HepG2 (cell line): ENCODE data around the gene STIM2. TPM values are rescaled to one million over a fixed set of nuclear protein-coding genes. Genes with fewer than 3 reads are reported as not detected.

Source experiments
- ATAC-seq: fragments of 200-7000 bp; cut with Tn5 transposase; 3 replicates; pipeline ENCODE4 v1.9.1; 2020; ENCODE audit warnings: mild to moderate bottlenecking, moderate library complexity
- BruUV-seq: library from RNA; stranded (reverse); fragments of 400-500 nt; replicated peaks from 2 replicates; lab custom pipeline; 2021; lab: Mats Ljungman, UMichigan
- CTCF ChIA-PET: fragments of 300-600 bp; formaldehyde crosslinking; extraction: SDS; loops from one replicate; lab custom pipeline; 2021; ENCODE audit warnings: low total read pairs, inconsistent platforms, low intra/inter-chr PET ratio; lab: Yijun Ruan, JAX
- POLR2A ChIA-PET: fragments of 350-600 bp; sonication (Branson Sonifier 250); formaldehyde crosslinking; loops from one replicate; lab custom pipeline; 2020; ENCODE audit warnings: antibody characterized with exemption, inconsistent platforms; lab: Yijun Ruan, JAX
- DNase-seq: peaks from one replicate; pipeline ENCODE4 v3.0.0-alpha.2; 2015; ENCODE audit warnings: low spot score
- FAIRE-seq: peaks from 3 replicates; lab custom pipeline; 2011; peaks lifted over from hg19 to GRCh38; lab: Jason Lieb, UNC
- H2AFZ ChIP-seq: one replicate; pipeline ENCODE4 v1.6.1; 2011; ENCODE audit warnings: low read length, inconsistent platforms
- H3K27ac ChIP-seq: fragments of 300-600 bp; 3 replicates; pipeline ENCODE4 v1.8.0; 2011; ENCODE audit warnings: mixed run types, mild to moderate bottlenecking, mixed read lengths, low read length, inconsistent platforms; ENCODE audit not compliant: insufficient read depth; ENCODE audit errors: extremely low read length
- H3K27me3 ChIP-seq, 2 experiments: fragments of 200-600 bp in 1 of 2; 2 replicates in 1 of 2; 3 replicates in 1 of 2; pipeline versions ENCODE4 v1.6.0 to v1.8.0; 2011; ENCODE audit warnings: low read length in 2 of 2, mild to moderate bottlenecking in 2 of 2, moderate library complexity in 2 of 2, inconsistent platforms in 1 of 2; ENCODE audit not compliant: insufficient read depth in 2 of 2, control insufficient read depth in 1 of 2
- H3K36me3 ChIP-seq, 2 experiments: fragments of 200-600 bp in 1 of 2; replicated peaks in 1 of 2; 2 replicates in 1 of 2; 3 replicates in 1 of 2; pipeline versions ENCODE4 v1.5.1 to v1.8.0; 2011; ENCODE audit warnings: low read length in 2 of 2, inconsistent platforms in 1 of 2; ENCODE audit not compliant: insufficient read depth in 2 of 2, control insufficient read depth in 1 of 2
- H3K4me1 ChIP-seq: 2 replicates; pipeline ENCODE4 v1.5.1; 2012; ENCODE audit warnings: low read length, inconsistent platforms; ENCODE audit not compliant: insufficient read depth
- H3K4me2 ChIP-seq: 2 replicates; pipeline ENCODE4 v1.6.0; 2011; ENCODE audit warnings: low read depth, low read length, inconsistent platforms
- H3K4me3 ChIP-seq, 3 experiments: fragments of 200-600 bp in 1 of 3; sonication (generic), shearing (Covaris generic) in 1 of 3; replicated peaks in 1 of 3; 2 replicates each; pipeline ENCODE4 v1.5.1; 2011 to 2016; ENCODE audit warnings: low read length in 3 of 3, inconsistent platforms in 2 of 3, low read depth in 2 of 3, mild to moderate bottlenecking in 2 of 3, control low read depth in 1 of 3, mixed read lengths in 1 of 3; ENCODE audit not compliant: insufficient read depth in 1 of 3
- H3K79me2 ChIP-seq: one replicate; pipeline ENCODE4 v1.6.1; 2011; ENCODE audit warnings: low read length, inconsistent platforms; ENCODE audit not compliant: insufficient read depth
- H3K9ac ChIP-seq: 2 replicates; pipeline ENCODE4 v1.6.0; 2011; ENCODE audit warnings: mild to moderate bottlenecking, low read depth, low read length, inconsistent platforms; ENCODE audit not compliant: insufficient read depth
- H3K9me3 ChIP-seq: 2 replicates; pipeline ENCODE4 v1.5.1; 2012; ENCODE audit warnings: mild to moderate bottlenecking, low read length
- H4K20me1 ChIP-seq: 2 replicates; pipeline ENCODE4 v1.6.0; 2011; ENCODE audit warnings: inconsistent platforms, mild to moderate bottlenecking, low read length, moderate library complexity; ENCODE audit not compliant: insufficient read depth
- FOSL2 ChIP-seq: sonication (generic); formaldehyde crosslinking; IDR thresholded peaks from 2 replicates; pipeline ENCODE4 v1.4.0; 2020; ENCODE audit warnings: missing genetic modification reagents
- IKZF4 ChIP-seq: sonication (generic); formaldehyde crosslinking; IDR thresholded peaks from 2 replicates; pipeline ENCODE4 v1.5.1; 2020; ENCODE audit warnings: borderline replicate concordance, mild to moderate bottlenecking, low read depth, missing genetic modification reagents; ENCODE audit errors: not compliant biosample characterization
- KAT8 ChIP-seq: IDR thresholded peaks from 2 replicates; pipeline ENCODE4 v1.6.1; 2016; ENCODE audit warnings: missing genetic modification reagents, missing compliant biosample characterization
- TCF12 ChIP-seq, 2 experiments: fragments of 450-650 bp in 1 of 2; sonication (generic) in 1 of 2; formaldehyde crosslinking in 1 of 2; IDR thresholded peaks; 2 replicates each; pipeline versions ENCODE4 v1.6.1 to v1.8.0; 2017 to 2022; ENCODE audit warnings: antibody characterized with exemption in 1 of 2, mild to moderate bottlenecking in 1 of 2, missing genetic modification reagents in 1 of 2, moderate library complexity in 1 of 2
- ZNF335 ChIP-seq: sonication (generic); formaldehyde crosslinking; IDR thresholded peaks from 2 replicates; pipeline ENCODE4 v1.4.0; 2020; ENCODE audit warnings: missing genetic modification reagents
- ZNF615 ChIP-seq: sonication (generic); formaldehyde crosslinking; IDR thresholded peaks from 2 replicates; pipeline ENCODE4 v1.5.0; 2020; ENCODE audit warnings: mild to moderate bottlenecking, missing genetic modification reagents, borderline replicate concordance
- ZNF816 ChIP-seq: sonication (generic); formaldehyde crosslinking; IDR thresholded peaks from 2 replicates; pipeline ENCODE4 v1.8.0; 2022; ENCODE audit warnings: missing genetic modification reagents, mild to moderate bottlenecking, borderline replicate concordance
- WGBS: methylation state at CpG from one replicate; pipeline ENCODE4 v1.1.6; 2017; ENCODE audit warnings: low lambda C conversion rate; 5-methylcytosine and 5-hydroxymethylcytosine counted together
- in situ Hi-C: cut with HindIII; loops from 2 replicates; pipeline ENCODE4 v1.10.0; 2017; ENCODE audit warnings: low pct_unique_long_range_greater_than_20kb; ENCODE audit not compliant: extremely low pct_ligation_motif_present
- intact Hi-C: fragments of 100-400 bp; cut with micrococcal nuclease; formaldehyde crosslinking; loops from one replicate; pipeline ENCODE4 v1.10.0; 2022; ENCODE audit not compliant: unreplicated experiment
- polyA plus RNA-seq, 8 experiments: library from polyadenylated mRNA; depleted of rRNA in 3 of 8; stranded (reverse) in 7 of 8; unstranded in 1 of 8; fragments of >200 nt; fragmentation: Illumina TruSeq in 4 of 8; extraction: Trizol in 4 of 8; gene quantifications; 2 replicates each; pipeline versions ENCODE4 v1.2.1 to v1.2.3, GENCODE V29; 2011 to 2016; ENCODE audit warnings: low read depth in 4 of 8, missing spikeins in 1 of 8, mixed read lengths in 1 of 8; ENCODE audit not compliant: insufficient read depth in 1 of 8
- total RNA-seq, 5 experiments: library from RNA; depleted of rRNA; stranded (reverse); fragments of >200 nt; fragmentation: Illumina TruSeq; extraction: Trizol; gene quantifications; 2 replicates each; pipeline ENCODE4 v1.2.3, GENCODE V29; 2016; ENCODE audit warnings: low read depth in 1 of 5
- TF ChIP-seq, protein P1 (sequence below): fragments of 450-650 bp; IDR thresholded peaks from 2 replicates; pipeline ENCODE4 v1.6.1; 2017; ENCODE audit warnings: mild to moderate bottlenecking
- TF ChIP-seq, protein P2 (sequence below): sonication (generic); formaldehyde crosslinking; IDR thresholded peaks from 2 replicates; pipeline ENCODE4 v1.5.0; 2020; ENCODE audit warnings: missing genetic modification reagents, mild to moderate bottlenecking, borderline replicate concordance
- TF ChIP-seq, protein P3 (sequence below): sonication (generic); formaldehyde crosslinking; IDR thresholded peaks from 2 replicates; pipeline ENCODE4 v1.4.0; 2020; ENCODE audit warnings: missing genetic modification reagents
- TF ChIP-seq, protein P4 (sequence below): sonication (generic); formaldehyde crosslinking; IDR thresholded peaks from 2 replicates; pipeline ENCODE4 v1.5.0; 2020; ENCODE audit warnings: mild to moderate bottlenecking, missing genetic modification reagents
- TF ChIP-seq, protein P5 (sequence below): sonication (generic); formaldehyde crosslinking; IDR thresholded peaks from 2 replicates; pipeline ENCODE4 v1.5.0; 2020; ENCODE audit warnings: mild to moderate bottlenecking, low read depth, missing genetic modification reagents, borderline replicate concordance

Gene STIM2
- total and polyA plus RNA-seq, 2 of the 13 experiments (the other 11 are each of a cell fraction or from before 2014, with no cell fraction given): 19.3 to 19.4 TPM

DNA sequence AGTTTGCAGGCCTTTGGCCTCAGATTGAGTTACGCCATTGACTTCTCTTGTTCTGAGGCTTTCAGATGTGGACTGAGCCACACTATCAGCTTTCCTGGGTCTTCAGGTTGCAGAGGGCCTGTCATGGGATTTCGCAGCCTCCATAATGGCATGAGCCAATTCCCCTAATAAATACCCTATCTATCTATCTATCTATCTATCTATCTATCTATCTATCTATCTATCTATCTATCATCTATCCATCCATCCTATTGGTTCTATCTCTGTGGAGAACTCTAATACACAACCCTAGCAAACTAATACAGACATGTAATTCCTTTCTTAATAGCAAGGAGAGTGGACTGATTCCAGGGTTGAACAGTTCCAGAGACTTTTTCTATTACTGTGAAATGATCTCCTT, 9.5 kb upstream of the STIM2 start (continued):
- TF ChIP-seq TCF12 (IDR thresholded peaks at IDR 0.05) (no peak), TCF12 (CRISPR knock-in tag; IDR thresholded peaks at IDR 0.05) (no peak), KAT8 (CRISPR knock-in tag) (no peak)
- TF ChIP-seq, protein P1, sequence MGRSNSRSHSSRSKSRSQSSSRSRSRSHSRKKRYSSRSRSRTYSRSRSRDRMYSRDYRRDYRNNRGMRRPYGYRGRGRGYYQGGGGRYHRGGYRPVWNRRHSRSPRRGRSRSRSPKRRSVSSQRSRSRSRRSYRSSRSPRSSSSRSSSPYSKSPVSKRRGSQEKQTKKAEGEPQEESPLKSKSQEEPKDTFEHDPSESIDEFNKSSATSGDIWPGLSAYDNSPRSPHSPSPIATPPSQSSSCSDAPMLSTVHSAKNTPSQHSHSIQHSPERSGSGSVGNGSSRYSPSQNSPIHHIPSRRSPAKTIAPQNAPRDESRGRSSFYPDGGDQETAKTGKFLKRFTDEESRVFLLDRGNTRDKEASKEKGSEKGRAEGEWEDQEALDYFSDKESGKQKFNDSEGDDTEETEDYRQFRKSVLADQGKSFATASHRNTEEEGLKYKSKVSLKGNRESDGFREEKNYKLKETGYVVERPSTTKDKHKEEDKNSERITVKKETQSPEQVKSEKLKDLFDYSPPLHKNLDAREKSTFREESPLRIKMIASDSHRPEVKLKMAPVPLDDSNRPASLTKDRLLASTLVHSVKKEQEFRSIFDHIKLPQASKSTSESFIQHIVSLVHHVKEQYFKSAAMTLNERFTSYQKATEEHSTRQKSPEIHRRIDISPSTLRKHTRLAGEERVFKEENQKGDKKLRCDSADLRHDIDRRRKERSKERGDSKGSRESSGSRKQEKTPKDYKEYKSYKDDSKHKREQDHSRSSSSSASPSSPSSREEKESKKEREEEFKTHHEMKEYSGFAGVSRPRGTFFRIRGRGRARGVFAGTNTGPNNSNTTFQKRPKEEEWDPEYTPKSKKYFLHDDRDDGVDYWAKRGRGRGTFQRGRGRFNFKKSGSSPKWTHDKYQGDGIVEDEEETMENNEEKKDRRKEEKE: no peak
- TF ChIP-seq, protein P2, sequence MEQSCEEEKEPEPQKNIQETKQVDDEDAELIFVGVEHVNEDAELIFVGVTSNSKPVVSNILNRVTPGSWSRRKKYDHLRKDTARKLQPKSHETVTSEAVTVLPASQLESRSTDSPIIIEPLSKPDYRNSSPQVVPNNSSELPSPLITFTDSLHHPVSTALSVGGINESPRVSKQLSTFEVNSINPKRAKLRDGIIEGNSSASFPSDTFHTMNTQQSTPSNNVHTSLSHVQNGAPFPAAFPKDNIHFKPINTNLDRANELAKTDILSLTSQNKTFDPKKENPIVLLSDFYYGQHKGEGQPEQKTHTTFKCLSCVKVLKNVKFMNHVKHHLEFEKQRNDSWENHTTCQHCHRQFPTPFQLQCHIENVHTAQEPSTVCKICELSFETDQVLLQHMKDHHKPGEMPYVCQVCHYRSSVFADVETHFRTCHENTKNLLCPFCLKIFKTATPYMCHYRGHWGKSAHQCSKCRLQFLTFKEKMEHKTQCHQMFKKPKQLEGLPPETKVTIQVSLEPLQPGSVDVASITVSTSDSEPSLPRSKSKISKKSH (CRISPR knock-in tag): no peak
- TF ChIP-seq, protein P3, sequence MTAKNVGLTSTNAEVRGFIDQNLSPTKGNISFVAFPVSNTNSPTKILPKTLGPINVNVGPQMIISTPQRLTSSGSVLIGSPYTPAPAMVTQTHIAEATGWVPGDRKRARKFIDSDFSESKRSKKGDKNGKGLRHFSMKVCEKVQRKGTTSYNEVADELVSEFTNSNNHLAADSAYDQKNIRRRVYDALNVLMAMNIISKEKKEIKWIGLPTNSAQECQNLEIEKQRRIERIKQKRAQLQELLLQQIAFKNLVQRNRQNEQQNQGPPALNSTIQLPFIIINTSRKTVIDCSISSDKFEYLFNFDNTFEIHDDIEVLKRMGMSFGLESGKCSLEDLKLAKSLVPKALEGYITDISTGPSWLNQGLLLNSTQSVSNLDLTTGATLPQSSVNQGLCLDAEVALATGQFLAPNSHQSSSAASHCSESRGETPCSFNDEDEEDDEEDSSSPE (CRISPR knock-in tag): no peak
- TF ChIP-seq, all 625 proteins: peak for 0

DNA sequence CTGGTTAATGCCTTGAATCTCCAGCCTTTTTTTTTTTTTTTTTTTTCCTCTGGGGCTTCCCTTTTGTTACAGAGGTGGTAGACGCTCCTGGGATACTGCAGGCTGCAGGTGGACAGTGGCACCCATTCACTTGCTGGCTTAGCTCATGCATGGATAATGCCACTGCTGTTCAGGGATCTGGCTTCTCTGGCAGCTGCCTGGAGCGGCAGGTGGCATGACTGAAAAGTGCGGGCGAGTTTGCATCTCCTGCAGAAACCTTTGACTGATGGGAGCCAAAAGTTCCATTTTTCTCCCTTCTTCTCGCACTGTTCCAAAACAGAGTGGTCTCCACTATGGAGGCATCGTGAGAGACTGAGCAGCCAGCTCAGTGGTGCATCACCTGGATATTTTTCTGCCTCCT, 5.9 kb upstream of the STIM2 start:
- Histone ChIP-seq H4K20me1 (no peaks in the 10 kb centered on the region), H3K4me2 (no peak overlapping the region), H3K27ac (no peak overlapping the region), H3K27me3 (no peaks in the 10 kb centered on the region; a peak in 1 of 5 replicates), H3K4me3 (no peak overlapping the region), H3K9ac (no peak overlapping the region), H2AFZ (no peak overlapping the region), H3K79me2 (peaks cover 5% of the 10 kb centered on the region), H3K36me3 (no peaks in the 10 kb centered on the region), H3K9me3 (no peaks in the 10 kb centered on the region), H3K4me1 (peaks cover 20% of the 10 kb centered on the region)
- intact Hi-C loops (no loop called here), in situ Hi-C loops (loop anchor here (5.0 kb wide), 1 partner anchor 32 kb away; no protein-coding TSS in a partner anchor)
- ChIA-PET CTCF (no interaction called here), POLR2A (no interaction called here)
- 30% methylated on average over 6 of the region's 6 CpGs for WGBS
- ATAC-seq (no peak), FAIRE-seq (no peak), DNase-seq (no peak)
- BruUV-seq: no TSS peak
- TF ChIP-seq IKZF4 (CRISPR knock-in tag) (no peak), ZNF816 (CRISPR knock-in tag) (no peak), FOSL2 (CRISPR knock-in tag) (no peak), ZNF335 (no peak), ZNF615 (CRISPR knock-in tag) (no peak)
- TF ChIP-seq, protein P4, sequence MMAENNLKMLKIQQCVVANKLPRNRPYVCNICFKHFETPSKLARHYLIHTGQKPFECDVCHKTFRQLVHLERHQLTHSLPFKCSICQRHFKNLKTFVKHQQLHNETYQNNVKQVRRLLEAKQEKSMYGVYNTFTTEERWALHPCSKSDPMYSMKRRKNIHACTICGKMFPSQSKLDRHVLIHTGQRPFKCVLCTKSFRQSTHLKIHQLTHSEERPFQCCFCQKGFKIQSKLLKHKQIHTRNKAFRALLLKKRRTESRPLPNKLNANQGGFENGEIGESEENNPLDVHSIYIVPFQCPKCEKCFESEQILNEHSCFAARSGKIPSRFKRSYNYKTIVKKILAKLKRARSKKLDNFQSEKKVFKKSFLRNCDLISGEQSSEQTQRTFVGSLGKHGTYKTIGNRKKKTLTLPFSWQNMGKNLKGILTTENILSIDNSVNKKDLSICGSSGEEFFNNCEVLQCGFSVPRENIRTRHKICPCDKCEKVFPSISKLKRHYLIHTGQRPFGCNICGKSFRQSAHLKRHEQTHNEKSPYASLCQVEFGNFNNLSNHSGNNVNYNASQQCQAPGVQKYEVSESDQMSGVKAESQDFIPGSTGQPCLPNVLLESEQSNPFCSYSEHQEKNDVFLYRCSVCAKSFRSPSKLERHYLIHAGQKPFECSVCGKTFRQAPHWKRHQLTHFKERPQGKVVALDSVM: no peak
- TF ChIP-seq, protein P5, sequence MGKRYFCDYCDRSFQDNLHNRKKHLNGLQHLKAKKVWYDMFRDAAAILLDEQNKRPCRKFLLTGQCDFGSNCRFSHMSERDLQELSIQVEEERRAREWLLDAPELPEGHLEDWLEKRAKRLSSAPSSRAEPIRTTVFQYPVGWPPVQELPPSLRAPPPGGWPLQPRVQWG (CRISPR knock-in tag): no peak
